K562 (cell line): ENCODE data around the gene SNX25. TPM values are rescaled to one million over a fixed set of nuclear protein-coding genes. Genes with fewer than 3 reads are reported as not detected.

Experiments
- BACH1 ChIP-seq: fragments of 200-800 bp; sonication (Bioruptor generic); IDR thresholded peaks from 2 replicates; pipeline ENCODE4 v1.6.1; 2016; ENCODE audit warnings: missing genetic modification characterization, missing compliant biosample characterization
- CBFA2T3 ChIP-seq: fragments of 450-650 bp; IDR thresholded peaks from 2 replicates; pipeline ENCODE4 v1.6.1; 2017
- ETV5 ChIP-seq: sonication (generic); formaldehyde crosslinking; IDR thresholded peaks from 2 replicates; pipeline ENCODE4 v1.4.0; 2020; ENCODE audit warnings: low read depth, mild to moderate bottlenecking, missing genetic modification reagents
- HNRNPK ChIP-seq: fragments of 200-400 bp; formaldehyde crosslinking; IDR thresholded peaks from one replicate; pipeline ENCODE4 v1.6.1; 2018; ENCODE audit warnings: mild to moderate bottlenecking, low read depth, low read length; ENCODE audit not compliant: poor library complexity, severe bottlenecking
- MAX ChIP-seq: sonication (generic); formaldehyde crosslinking; IDR thresholded peaks from 2 replicates; pipeline ENCODE4 v1.9.0; 2022; ENCODE audit warnings: mild to moderate bottlenecking, missing genetic modification reagents
- MBD2 ChIP-seq: sonication (generic); IDR thresholded peaks from 2 replicates; pipeline ENCODE4 v1.6.1; 2016; ENCODE audit warnings: low read depth, borderline replicate concordance
- NR2C2 ChIP-seq, 2 experiments: fragments of 200-800 bp in 1 of 2; sonication (Bioruptor generic) in 1 of 2; sonication (generic) in 1 of 2; formaldehyde crosslinking in 1 of 2; IDR thresholded peaks; 2 replicates each; pipeline versions ENCODE4 v1.6.1 to v1.8.0; 2016 to 2022; ENCODE audit warnings: mild to moderate bottlenecking in 1 of 2, missing compliant biosample characterization in 1 of 2, missing genetic modification characterization in 1 of 2, missing genetic modification reagents in 1 of 2
- PRMT5 ChIP-seq: sonication (generic); formaldehyde crosslinking; IDR thresholded peaks from 2 replicates; pipeline ENCODE4 v1.5.0; 2020; ENCODE audit warnings: missing genetic modification reagents
- PTBP1 ChIP-seq: fragments of 200-400 bp; formaldehyde crosslinking; IDR thresholded peaks from 2 replicates; pipeline ENCODE4 v1.6.1; 2017; ENCODE audit warnings: low read depth, low read length
- STAT5B ChIP-seq: fragments of 250-450 bp; sonication (Bioruptor Pico); IDR thresholded peaks from 2 replicates; pipeline ENCODE4 v1.8.0; 2021; ENCODE audit warnings: mild to moderate bottlenecking, inconsistent platforms
- TBL1XR1 ChIP-seq, 2 experiments: IDR thresholded peaks; 2 replicates each; pipeline ENCODE4 v1.6.1; 2012; ENCODE audit warnings: improper control_type of control experiment in 2 of 2, low read length in 2 of 2, mild to moderate bottlenecking in 1 of 2
- ZNF274 ChIP-seq: IDR thresholded peaks from 2 replicates; pipeline ENCODE4 v1.6.1; 2011; ENCODE audit warnings: low read depth, mild to moderate bottlenecking, low read length, moderate library complexity, borderline replicate concordance
- ZNF316 ChIP-seq: fragments of 450-650 bp; IDR thresholded peaks from 2 replicates; pipeline ENCODE4 v1.6.1; 2016
- ZZZ3 ChIP-seq: fragments of 450-650 bp; IDR thresholded peaks from 2 replicates; pipeline ENCODE4 v1.6.1; 2016; ENCODE audit warnings: antibody characterized with exemption, mild to moderate bottlenecking, moderate library complexity
- polyA plus RNA-seq, 8 experiments: library from polyadenylated mRNA; depleted of rRNA in 4 of 8; stranded (reverse) in 5 of 8; unstranded in 3 of 8; fragments of >200 nt; fragmentation: Nextera tagmentation in 2 of 8; fragmentation: Illumina TruSeq in 1 of 8; extraction: Ambion mirVana in 2 of 8; extraction: Trizol in 1 of 8; gene quantifications; 2 replicates each; pipeline versions ENCODE4 v1.2.1 to v1.2.3, GENCODE V29; 2011 to 2014; ENCODE audit warnings: inconsistent platforms in 1 of 8, missing spikeins in 1 of 8
- total RNA-seq, 7 experiments: library from RNA; depleted of rRNA in 6 of 7; stranded (reverse); fragments of >200 nt in 6 of 7; fragmentation: Illumina TruSeq in 2 of 7; extraction: Trizol in 2 of 7; gene quantifications; 2 replicates each; pipeline versions ENCODE4 v1.2.1 to v1.2.3, GENCODE V29; 2011 to 2021; ENCODE audit warnings: low replicate concordance in 1 of 7
- TF ChIP-seq, protein P1 (sequence below): fragments of 250-450 bp; sonication (Bioruptor Pico); IDR thresholded peaks from 2 replicates; pipeline ENCODE4 v1.9.0; 2021; ENCODE audit warnings: mild to moderate bottlenecking
- TF ChIP-seq, protein P2 (sequence below): sonication (generic); formaldehyde crosslinking; IDR thresholded peaks from 2 replicates; pipeline ENCODE4 v1.4.0; 2020; ENCODE audit warnings: mild to moderate bottlenecking, missing genetic modification reagents
- TF ChIP-seq, protein P3 (sequence below): sonication (generic); formaldehyde crosslinking; IDR thresholded peaks from 2 replicates; pipeline ENCODE4 v1.8.1; 2023; ENCODE audit warnings: mild to moderate bottlenecking, missing genetic modification reagents
- TF ChIP-seq, protein P4 (sequence below): fragments of 200-800 bp; sonication (Bioruptor generic); IDR thresholded peaks from 2 replicates; pipeline ENCODE4 v1.6.1; 2016; ENCODE audit warnings: missing genetic modification characterization, missing compliant biosample characterization

SNX25 gene
- total and polyA plus RNA-seq, 9 of the 15 experiments (the other 6 are each of a cell fraction or from before 2014, with no cell fraction given) = 2.5 to 23.4 (median 13.3) TPM

DNA sequence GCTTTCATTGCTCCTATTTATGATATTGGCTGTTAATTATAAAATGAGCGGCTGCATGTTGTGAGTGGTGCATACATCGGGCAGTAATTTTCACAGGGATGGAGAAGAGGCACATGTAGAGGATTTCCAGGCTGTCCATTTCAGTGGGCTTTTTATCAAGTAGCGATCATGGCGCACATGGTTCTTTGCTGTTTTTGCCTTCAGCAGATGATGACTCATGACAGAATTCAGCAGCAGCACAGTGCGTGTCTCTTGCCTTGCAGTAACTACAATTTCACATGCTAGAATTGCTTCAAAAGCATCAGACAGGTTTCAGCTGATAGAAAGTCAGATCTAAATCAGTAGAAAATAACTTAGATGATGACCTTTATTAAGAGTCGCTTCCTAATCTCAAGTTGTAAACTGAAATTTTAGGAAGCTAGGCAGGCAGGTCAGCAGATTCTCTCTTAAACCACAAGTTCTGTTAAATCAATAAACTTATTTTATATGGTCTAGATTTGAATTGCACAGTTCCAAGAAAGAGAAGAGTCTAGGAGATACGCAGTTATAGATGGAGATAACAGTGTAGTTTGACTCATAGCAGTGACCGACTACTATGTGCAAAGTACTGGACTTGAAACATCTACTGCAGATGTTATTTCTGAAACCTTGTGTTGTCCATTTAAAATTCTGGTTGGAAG is 150.5 kb downstream of the SNX25 start (continued):
- TF ChIP-seq NR2C2 (CRISPR knock-in tag; IDR thresholded peaks at IDR 0.05) (no peak), NR2C2 (tag; IDR thresholded peaks at IDR 0.05) (no peak), MBD2 (no peak), ZZZ3 (no peak), ETV5 (CRISPR knock-in tag) (no peak), CBFA2T3 (0 out of 2 replicates have a peak, but pooled peaks have one; percentile 29), PRMT5 (no peak), MAX (CRISPR knock-in tag) (peak; percentile 74), BACH1 (no peak), HNRNPK (no peak), ZNF316 (peak; percentile 68), ZNF274 (no peak), TBL1XR1 (IDR thresholded peaks at IDR 0.05; ENCODE audit: low read length in 2 of 2) (0 out of 4 replicates have a peak, but pooled peaks of 1 of the 2 experiments have one; percentile 22), STAT5B (CRISPR knock-in tag) (no peak), PTBP1 (no peak)
- TF ChIP-seq, protein P1, sequence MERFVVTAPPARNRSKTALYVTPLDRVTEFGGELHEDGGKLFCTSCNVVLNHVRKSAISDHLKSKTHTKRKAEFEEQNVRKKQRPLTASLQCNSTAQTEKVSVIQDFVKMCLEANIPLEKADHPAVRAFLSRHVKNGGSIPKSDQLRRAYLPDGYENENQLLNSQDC (CRISPR knock-in tag) = no peak
- TF ChIP-seq, protein P2, sequence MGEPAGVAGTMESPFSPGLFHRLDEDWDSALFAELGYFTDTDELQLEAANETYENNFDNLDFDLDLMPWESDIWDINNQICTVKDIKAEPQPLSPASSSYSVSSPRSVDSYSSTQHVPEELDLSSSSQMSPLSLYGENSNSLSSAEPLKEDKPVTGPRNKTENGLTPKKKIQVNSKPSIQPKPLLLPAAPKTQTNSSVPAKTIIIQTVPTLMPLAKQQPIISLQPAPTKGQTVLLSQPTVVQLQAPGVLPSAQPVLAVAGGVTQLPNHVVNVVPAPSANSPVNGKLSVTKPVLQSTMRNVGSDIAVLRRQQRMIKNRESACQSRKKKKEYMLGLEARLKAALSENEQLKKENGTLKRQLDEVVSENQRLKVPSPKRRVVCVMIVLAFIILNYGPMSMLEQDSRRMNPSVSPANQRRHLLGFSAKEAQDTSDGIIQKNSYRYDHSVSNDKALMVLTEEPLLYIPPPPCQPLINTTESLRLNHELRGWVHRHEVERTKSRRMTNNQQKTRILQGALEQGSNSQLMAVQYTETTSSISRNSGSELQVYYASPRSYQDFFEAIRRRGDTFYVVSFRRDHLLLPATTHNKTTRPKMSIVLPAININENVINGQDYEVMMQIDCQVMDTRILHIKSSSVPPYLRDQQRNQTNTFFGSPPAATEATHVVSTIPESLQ (CRISPR knock-in tag) = no peak
- TF ChIP-seq, protein P3, sequence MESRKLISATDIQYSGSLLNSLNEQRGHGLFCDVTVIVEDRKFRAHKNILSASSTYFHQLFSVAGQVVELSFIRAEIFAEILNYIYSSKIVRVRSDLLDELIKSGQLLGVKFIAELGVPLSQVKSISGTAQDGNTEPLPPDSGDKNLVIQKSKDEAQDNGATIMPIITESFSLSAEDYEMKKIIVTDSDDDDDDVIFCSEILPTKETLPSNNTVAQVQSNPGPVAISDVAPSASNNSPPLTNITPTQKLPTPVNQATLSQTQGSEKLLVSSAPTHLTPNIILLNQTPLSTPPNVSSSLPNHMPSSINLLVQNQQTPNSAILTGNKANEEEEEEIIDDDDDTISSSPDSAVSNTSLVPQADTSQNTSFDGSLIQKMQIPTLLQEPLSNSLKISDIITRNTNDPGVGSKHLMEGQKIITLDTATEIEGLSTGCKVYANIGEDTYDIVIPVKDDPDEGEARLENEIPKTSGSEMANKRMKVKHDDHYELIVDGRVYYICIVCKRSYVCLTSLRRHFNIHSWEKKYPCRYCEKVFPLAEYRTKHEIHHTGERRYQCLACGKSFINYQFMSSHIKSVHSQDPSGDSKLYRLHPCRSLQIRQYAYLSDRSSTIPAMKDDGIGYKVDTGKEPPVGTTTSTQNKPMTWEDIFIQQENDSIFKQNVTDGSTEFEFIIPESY (CRISPR knock-in tag) = 0 out of 2 replicates have a peak, but pooled peaks have one; percentile 19
- TF ChIP-seq, protein P4, sequence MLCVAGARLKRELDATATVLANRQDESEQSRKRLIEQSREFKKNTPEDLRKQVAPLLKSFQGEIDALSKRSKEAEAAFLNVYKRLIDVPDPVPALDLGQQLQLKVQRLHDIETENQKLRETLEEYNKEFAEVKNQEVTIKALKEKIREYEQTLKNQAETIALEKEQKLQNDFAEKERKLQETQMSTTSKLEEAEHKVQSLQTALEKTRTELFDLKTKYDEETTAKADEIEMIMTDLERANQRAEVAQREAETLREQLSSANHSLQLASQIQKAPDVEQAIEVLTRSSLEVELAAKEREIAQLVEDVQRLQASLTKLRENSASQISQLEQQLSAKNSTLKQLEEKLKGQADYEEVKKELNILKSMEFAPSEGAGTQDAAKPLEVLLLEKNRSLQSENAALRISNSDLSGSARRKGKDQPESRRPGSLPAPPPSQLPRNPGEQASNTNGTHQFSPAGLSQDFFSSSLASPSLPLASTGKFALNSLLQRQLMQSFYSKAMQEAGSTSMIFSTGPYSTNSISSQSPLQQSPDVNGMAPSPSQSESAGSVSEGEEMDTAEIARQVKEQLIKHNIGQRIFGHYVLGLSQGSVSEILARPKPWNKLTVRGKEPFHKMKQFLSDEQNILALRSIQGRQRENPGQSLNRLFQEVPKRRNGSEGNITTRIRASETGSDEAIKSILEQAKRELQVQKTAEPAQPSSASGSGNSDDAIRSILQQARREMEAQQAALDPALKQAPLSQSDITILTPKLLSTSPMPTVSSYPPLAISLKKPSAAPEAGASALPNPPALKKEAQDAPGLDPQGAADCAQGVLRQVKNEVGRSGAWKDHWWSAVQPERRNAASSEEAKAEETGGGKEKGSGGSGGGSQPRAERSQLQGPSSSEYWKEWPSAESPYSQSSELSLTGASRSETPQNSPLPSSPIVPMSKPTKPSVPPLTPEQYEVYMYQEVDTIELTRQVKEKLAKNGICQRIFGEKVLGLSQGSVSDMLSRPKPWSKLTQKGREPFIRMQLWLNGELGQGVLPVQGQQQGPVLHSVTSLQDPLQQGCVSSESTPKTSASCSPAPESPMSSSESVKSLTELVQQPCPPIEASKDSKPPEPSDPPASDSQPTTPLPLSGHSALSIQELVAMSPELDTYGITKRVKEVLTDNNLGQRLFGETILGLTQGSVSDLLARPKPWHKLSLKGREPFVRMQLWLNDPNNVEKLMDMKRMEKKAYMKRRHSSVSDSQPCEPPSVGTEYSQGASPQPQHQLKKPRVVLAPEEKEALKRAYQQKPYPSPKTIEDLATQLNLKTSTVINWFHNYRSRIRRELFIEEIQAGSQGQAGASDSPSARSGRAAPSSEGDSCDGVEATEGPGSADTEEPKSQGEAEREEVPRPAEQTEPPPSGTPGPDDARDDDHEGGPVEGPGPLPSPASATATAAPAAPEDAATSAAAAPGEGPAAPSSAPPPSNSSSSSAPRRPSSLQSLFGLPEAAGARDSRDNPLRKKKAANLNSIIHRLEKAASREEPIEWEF (CRISPR knock-in tag) = no peak
